GM13976 (cell line): ENCODE results near the gene CRY1.

Experiments
- DNase-seq: peaks from one replicate; pipeline ENCODE4 v3.0.0; 2012; ENCODE audit warnings: low spot score
- CTCF ChIP-seq: IDR thresholded peaks from 2 replicates; pipeline ENCODE4 v1.5.1; 2012; ENCODE audit warnings: borderline replicate concordance, mild to moderate bottlenecking; ENCODE audit not compliant: insufficient read depth; ENCODE audit errors: extremely low read depth, missing control alignments, control extremely low read depth
- in situ Hi-C: fragments of 300-500 bp; cut with MboI; formaldehyde crosslinking; loops from one replicate; pipeline ENCODE4 v1.12.0; 2022; ENCODE audit warnings: low sequenced_read_pairs, mixed read lengths, inconsistent platforms; ENCODE audit not compliant: unreplicated experiment

Gene CRY1

GRCh38 chr12:106986625-106987389, 106.5 kb downstream of the CRY1 start, which contains the start of gene MTERF2:
Gene MTERF2 (minus strand): TSS chr12:106987146. CDS start chr12:106978714, 8,432 bp downstream.
- peak; percentile 97 for DNase-seq
- in situ Hi-C loops, result no loop called here
- TF ChIP-seq CTCF, result no peak

DNA sequence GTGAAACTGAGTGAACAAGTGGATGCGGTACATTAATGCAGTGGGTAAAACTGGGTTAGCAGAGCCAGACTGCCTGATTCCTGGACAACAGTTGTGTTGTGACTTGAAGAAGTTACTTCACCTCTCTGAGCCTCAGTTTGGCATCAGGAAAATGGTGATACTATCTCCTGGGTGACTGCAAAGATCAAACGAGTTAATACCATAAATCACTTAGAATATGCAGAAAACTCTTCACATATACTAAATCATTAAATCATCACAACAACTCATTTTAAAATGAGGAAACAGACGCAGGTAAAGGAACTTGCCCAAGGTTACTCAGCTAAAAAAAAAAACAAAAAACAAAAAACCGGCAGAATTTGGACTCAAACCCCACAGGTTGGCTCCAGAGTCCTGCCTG, 107.2 kb downstream of the CRY1 start:
- DNase-seq, result no peak
- TF ChIP-seq CTCF, result no peak
- in situ Hi-C loops, result no loop called here

DNA sequence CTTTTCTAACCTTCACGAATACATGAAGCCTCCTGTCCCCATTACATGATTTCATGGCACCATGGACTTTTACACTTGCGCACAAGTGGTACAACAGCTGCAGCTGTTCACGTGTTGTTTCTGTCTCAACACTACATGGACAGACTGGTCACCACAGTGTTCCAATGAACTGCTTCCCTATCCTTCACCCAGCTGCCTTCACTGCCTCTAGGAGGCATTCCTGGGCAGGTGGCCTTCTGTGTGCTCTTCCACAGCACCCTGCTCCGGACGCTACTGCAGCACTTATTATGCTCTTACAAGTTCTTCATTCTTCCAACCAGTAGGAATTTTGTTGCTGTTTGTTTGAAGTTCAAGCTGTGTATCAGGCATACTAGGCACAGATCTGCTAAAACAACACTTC, 107.9 kb downstream of the CRY1 start:
- TF ChIP-seq CTCF, result no peak
- no peak for DNase-seq
- in situ Hi-C loops, result no loop called here

GRCh38 chr12:106984588-106985137, 108.7 kb downstream of the CRY1 start:
- TF ChIP-seq CTCF, result no peak
- no peak for DNase-seq
- in situ Hi-C loops, result no loop called here

- no peak for TF ChIP-seq CTCF
- in situ Hi-C loops, result no loop called here
Observed at GRCh38 chr12:106982229-106982628, 111.1 kb downstream of the CRY1 start.

GRCh38 chr12:106981788-106982187, 111.6 kb downstream of the CRY1 start:
- no peak for DNase-seq
- in situ Hi-C loops, result no loop called here
- TF ChIP-seq CTCF, result no peak

More at GRCh38 chr12:106982229-106982628, 111.1 kb downstream of the CRY1 start:
- no peak for DNase-seq
